22Rv1 (cell line): ENCODE data around the gene NUTM2F.
"Not testable (repeated sequence)": the region's sequence is repeated elsewhere in the genome, so short reads cannot be mapped to it uniquely, and the experiment has no call there.

Source experiments
- CTCF ChIP-seq: fragments of 450-650 bp; IDR thresholded peaks from 2 replicates; pipeline ENCODE4 v1.5.1; 2017; ENCODE audit warnings: mild to moderate bottlenecking
- ZFX ChIP-seq: fragments of 450-650 bp; IDR thresholded peaks from 2 replicates; pipeline ENCODE4 v1.6.1; 2017; ENCODE audit warnings: antibody characterized with exemption, borderline replicate concordance

DNA sequence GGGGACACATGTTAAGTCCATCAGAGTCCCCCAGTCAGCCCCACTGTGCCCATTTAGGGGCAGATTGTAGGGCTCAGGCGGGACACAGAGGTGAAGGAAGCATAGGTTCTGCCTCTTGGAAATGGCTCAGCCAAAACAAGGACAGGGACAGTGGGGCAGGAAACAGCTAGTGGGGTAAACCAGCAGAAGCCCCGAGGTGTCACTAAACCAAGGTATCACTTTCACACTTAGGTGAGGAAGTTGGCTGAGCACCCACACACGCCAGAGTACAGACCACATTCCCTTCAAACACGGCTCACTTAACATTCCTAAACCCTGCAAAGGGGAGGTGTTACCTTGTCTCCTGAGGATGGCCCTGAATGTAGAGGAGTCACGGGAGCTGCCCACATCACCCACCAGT lies 12.2 kb downstream of the NUTM2F start:
- not testable (repeated sequence) for TF ChIP-seq CTCF, ZFX
